Measurements from ENCODE around the gene SPEG. TPM values are rescaled to one million over a fixed set of nuclear protein-coding genes. Genes with fewer than 3 reads are reported as not detected.

SPEG gene
- total RNA-seq, 1 donor from 2014 or later, result under 0.01 TPM

- no peak for DNase-seq (ENCODE audit: low read depth in 2 of 2)
Measured at GRCh38 chr2:219545295-219545942, 110.8 kb downstream of the SPEG start.

GRCh38 chr2:219545943-219546352 lies 111.3 kb downstream of the SPEG start:
- no peak for DNase-seq (ENCODE audit: low read depth in 2 of 2)

- DNase-seq (ENCODE audit: low read depth in 2 of 2), result no peak
Measured at GRCh38 chr2:219547621-219548020, 113.0 kb downstream of the SPEG start.

Other genes starting within 250 kb of the SPEG start
- 20.0 and 22.1 TPM in 2 replicates for gene ZFAND2B, start 228.1 kb upstream of the SPEG start, total RNA-seq
- 21.4 and 27.3 TPM in 2 replicates for gene ABCB6, start 215.9 kb upstream of the SPEG start, total RNA-seq
- gene ATG9A, start 205.2 kb upstream of the SPEG start, total RNA-seq, result 34.5 and 60.4 TPM in 2 replicates
- 15.8 and 19.2 TPM in 2 replicates for gene ANKZF1, start 205.0 kb upstream of the SPEG start, total RNA-seq
- 4.7 and 5.6 TPM in 2 replicates for gene GLB1L, start 189.4 kb upstream of the SPEG start, total RNA-seq
- gene STK16, start 189.4 kb upstream of the SPEG start, total RNA-seq, result 14.5 and 16.3 TPM in 2 replicates
- not detected in 2 replicates for gene TUBA4B, start 181.6 kb upstream of the SPEG start, total RNA-seq
- 12.1 and 14.4 TPM in 2 replicates for gene TUBA4A, start 180.9 kb upstream of the SPEG start, total RNA-seq
- 15.4 and 30.0 TPM in 2 replicates for gene DNAJB2, start 155.5 kb upstream of the SPEG start, total RNA-seq
- not detected in 2 replicates for gene PTPRN, start 125.4 kb upstream of the SPEG start, total RNA-seq
- gene RESP18, start 102.1 kb upstream of the SPEG start, total RNA-seq, result not detected in 2 replicates
- 53.1 and 69.5 TPM in 2 replicates for gene DNPEP, start 46.9 kb upstream of the SPEG start, total RNA-seq
- gene DES, start 16.5 kb upstream of the SPEG start, total RNA-seq, result not detected in 2 replicates
- 22.2 and 28.7 TPM in 2 replicates for gene GMPPA, start 64.0 kb downstream of the SPEG start, total RNA-seq
- gene ASIC4, start 79.6 kb downstream of the SPEG start, total RNA-seq, result not detected in 2 replicates
- gene CHPF, start 109.0 kb downstream of the SPEG start, total RNA-seq, result 0.26 and 0.89 TPM in 2 replicates
- not detected in 2 replicates for gene TMEM198, start 109.2 kb downstream of the SPEG start, total RNA-seq
- gene OBSL1, start 136.7 kb downstream of the SPEG start, total RNA-seq, result 17.2 and 40.8 TPM in 2 replicates
- under 0.01 TPM in 1 of 2 replicates, not detected in the other for gene INHA, start 137.5 kb downstream of the SPEG start, total RNA-seq
- gene STK11IP, start 163.0 kb downstream of the SPEG start, total RNA-seq, result 9.4 and 11.4 TPM in 2 replicates
- gene SLC4A3, start 192.8 kb downstream of the SPEG start, total RNA-seq, result 0.13 and 0.25 TPM in 2 replicates

All from dermis microvascular lymphatic vessel endothelial cell (primary cell).